GM23338 (cell line): ENCODE data around the gene TNFSF4. TPM values are rescaled to one million over a fixed set of nuclear protein-coding genes. Genes with fewer than 3 reads are reported as not detected.

Experiments used
- ATAC-seq: fragments of 200-7000 bp; cut with Tn5 transposase; 3 replicates; pipeline ENCODE4 v1.9.1; 2020
- DNase-seq: peaks from one replicate; pipeline ENCODE4 v3.0.0-alpha.2; 2015; ENCODE audit warnings: low spot score
- H2AFZ ChIP-seq: fragments of 200-600 bp; sonication (generic); 2 replicates; pipeline ENCODE4 v1.8.0; 2016; ENCODE audit warnings: antibody characterized with exemption, mild to moderate bottlenecking, moderate library complexity
- H3F3A ChIP-seq: fragments of 200-600 bp; sonication (generic); replicated peaks from 2 replicates; pipeline ENCODE4 v1.8.0; 2017; ENCODE audit warnings: antibody characterized with exemption, mixed run types, low read depth
- H3K27ac ChIP-seq: fragments of 200-600 bp; sonication (generic); 2 replicates; pipeline ENCODE4 v1.6.1; 2016; ENCODE audit warnings: low read depth
- H3K27me3 ChIP-seq: fragments of 200-600 bp; sonication (generic); 2 replicates; pipeline ENCODE4 v1.8.0; 2016; ENCODE audit warnings: mild to moderate bottlenecking, mixed run types, moderate library complexity; ENCODE audit not compliant: insufficient read depth
- H3K36me3 ChIP-seq: fragments of 200-600 bp; sonication (generic); 2 replicates; pipeline ENCODE4 v1.8.0; 2016; ENCODE audit warnings: mild to moderate bottlenecking; ENCODE audit not compliant: insufficient read depth
- H3K4me1 ChIP-seq: fragments of 200-600 bp; sonication (generic); 2 replicates; pipeline ENCODE4 v1.8.0; 2016; ENCODE audit warnings: mild to moderate bottlenecking, moderate library complexity; ENCODE audit not compliant: insufficient read depth
- H3K4me2 ChIP-seq: fragments of 200-600 bp; sonication (generic); 2 replicates; pipeline ENCODE4 v1.7.1; 2017; ENCODE audit warnings: mixed run types
- H3K4me3 ChIP-seq: fragments of 200-600 bp; sonication (generic); 2 replicates; pipeline ENCODE4 v1.6.1; 2016; ENCODE audit warnings: mixed run types
- H3K79me2 ChIP-seq: fragments of 200-600 bp; sonication (generic); replicated peaks from 2 replicates; pipeline ENCODE4 v1.8.0; 2017; ENCODE audit warnings: mild to moderate bottlenecking; ENCODE audit not compliant: insufficient read depth
- H3K9me2 ChIP-seq: fragments of 200-600 bp; sonication (generic); 2 replicates; pipeline ENCODE4 v1.8.0; 2017; ENCODE audit not compliant: insufficient read depth
- H4K20me1 ChIP-seq: fragments of 200-600 bp; sonication (generic); replicated peaks from 2 replicates; pipeline ENCODE4 v1.8.0; 2017; ENCODE audit warnings: mild to moderate bottlenecking; ENCODE audit not compliant: insufficient read depth
- H3K27ac Mint-ChIP-seq: 2 replicates; pipeline ENCODE4 v1.8.0; 2020; ENCODE audit warnings: inconsistent platforms, mild to moderate bottlenecking, moderate library complexity, mixed read lengths
- H3K27me3 Mint-ChIP-seq: 3 replicates; pipeline ENCODE4 v1.8.0; 2022; ENCODE audit warnings: low read depth, mild to moderate bottlenecking, moderate library complexity, mixed read lengths, inconsistent platforms; ENCODE audit not compliant: insufficient read depth, poor library complexity
- H3K36me3 Mint-ChIP-seq: 3 replicates; pipeline ENCODE4 v1.8.0; 2021; ENCODE audit warnings: low read depth, mild to moderate bottlenecking, inconsistent platforms, moderate library complexity, mixed read lengths
- H3K4me1 Mint-ChIP-seq: 3 replicates; pipeline ENCODE4 v1.8.0; 2020; ENCODE audit warnings: mild to moderate bottlenecking, inconsistent platforms, mixed read lengths
- H3K4me3 Mint-ChIP-seq: 3 replicates; pipeline ENCODE4 v1.8.0; 2021; ENCODE audit warnings: moderate library complexity, mild to moderate bottlenecking, inconsistent platforms, mixed read lengths
- H3K9me3 Mint-ChIP-seq: 3 replicates; pipeline ENCODE4 v1.8.0; 2020; ENCODE audit warnings: moderate library complexity, mild to moderate bottlenecking, inconsistent platforms, mixed read lengths
- CREB1 ChIP-seq: fragments of 250-450 bp; sonication (Bioruptor Pico); IDR thresholded peaks from 2 replicates; pipeline ENCODE4 v1.5.0; 2020; ENCODE audit warnings: low read depth, mild to moderate bottlenecking, moderate library complexity
- CTCF ChIP-seq, 2 experiments: fragments of 200-600 bp in 1 of 2; sonication (generic) in 1 of 2; conservative IDR thresholded peaks; 2 replicates each; pipeline versions ENCODE4 v1.5.1 to v1.6.1; 2016 to 2017; ENCODE audit warnings: antibody characterized with exemption in 2 of 2, low read depth in 2 of 2, mild to moderate bottlenecking in 2 of 2, moderate library complexity in 1 of 2
- ETS1 ChIP-seq: IDR thresholded peaks from 2 replicates; pipeline ENCODE4 v1.6.1; 2016; ENCODE audit warnings: antibody characterized with exemption
- JUNB ChIP-seq: IDR thresholded peaks from one replicate; pipeline ENCODE4 v1.6.1; 2016; ENCODE audit warnings: antibody characterized with exemption; ENCODE audit not compliant: unreplicated experiment
- POLR2AphosphoS5 ChIP-seq: IDR thresholded peaks from 2 replicates; pipeline ENCODE4 v1.6.1; 2016; ENCODE audit warnings: antibody characterized with exemption, low read depth
- ZNF331 ChIP-seq: fragments of 250-450 bp; sonication (Bioruptor Pico); IDR thresholded peaks from 2 replicates; pipeline ENCODE4 v1.5.0; 2020; ENCODE audit warnings: low read depth, mild to moderate bottlenecking, moderate library complexity
- ZNF462 ChIP-seq: fragments of 250-450 bp; sonication (Bioruptor Pico); IDR thresholded peaks from 2 replicates; pipeline ENCODE4 v1.5.0; 2020; ENCODE audit warnings: mild to moderate bottlenecking, moderate library complexity
- polyA plus RNA-seq: library from polyadenylated mRNA; unstranded; fragments of >200 nt; fragmentation: Nextera tagmentation; extraction: Ambion mirVana; gene quantifications from 2 replicates; pipeline ENCODE4 v1.2.1, GENCODE V29; 2016
- total RNA-seq: library from RNA; depleted of rRNA; stranded (reverse); fragments of >200 nt; shearing (Covaris generic); gene quantifications from 2 replicates; pipeline ENCODE4 v1.2.3, GENCODE V29; 2014
- TF ChIP-seq, protein P1 (sequence below): IDR thresholded peaks from one replicate; pipeline ENCODE4 v1.6.1; 2018; ENCODE audit warnings: antibody characterized with exemption; ENCODE audit not compliant: unreplicated experiment

TNFSF4 gene
- total and polyA plus RNA-seq, 2 experiments from 2014 or later = 0.55 to 1.5 TPM

DNA sequence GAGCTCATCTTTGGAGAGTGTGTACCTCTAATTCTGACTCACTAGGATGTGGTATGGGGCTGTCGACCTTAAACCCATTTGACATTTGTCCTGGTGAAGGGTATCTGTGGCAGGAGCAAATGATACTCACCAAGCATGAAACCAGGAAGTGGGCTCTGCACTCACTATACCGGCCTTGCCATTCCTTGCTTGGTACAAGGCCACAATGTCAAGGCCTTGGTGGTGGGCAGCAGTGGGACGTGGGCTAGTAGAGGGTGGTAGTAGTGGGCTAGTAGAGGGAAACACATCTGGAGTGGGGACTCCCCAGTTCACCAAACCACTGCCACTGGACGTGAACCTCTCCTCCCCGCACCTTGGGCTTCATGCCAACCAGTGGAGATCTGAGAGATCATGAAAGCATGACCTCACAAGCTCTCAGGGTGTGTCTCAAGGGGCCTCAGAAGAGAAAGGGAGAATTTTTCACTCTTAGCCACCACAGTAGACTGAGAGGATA lies 11.5 kb downstream of the TNFSF4 start:
- no peaks in the 10 kb centered on the region for H3K4me1 Mint-ChIP-seq
- ATAC-seq = no peak
- H3K9me3 Mint-ChIP-seq = no peaks in the 10 kb centered on the region
- H3K27me3 Mint-ChIP-seq = no peaks in the 10 kb centered on the region
- H3K4me3 Mint-ChIP-seq = no peak overlapping the region
- H3K79me2 ChIP-seq = no peaks in the 10 kb centered on the region
- no peaks in the 10 kb centered on the region for H3K36me3 ChIP-seq
- no peaks in the 10 kb centered on the region for H3K27me3 ChIP-seq
- no peak overlapping the region for H3K27ac ChIP-seq
- H3K4me3 ChIP-seq = no peak overlapping the region
- no peak overlapping the region for H2AFZ ChIP-seq
- H3K9me2 ChIP-seq = peaks cover 7% of the 10 kb centered on the region; the same call in 1 of the 2 replicates
- no peak for DNase-seq
- H3F3A ChIP-seq = no peaks in the 10 kb centered on the region
- H3K4me1 ChIP-seq = no peaks in the 10 kb centered on the region
- no peak overlapping the region for H3K4me2 ChIP-seq
- no peak overlapping the region for H3K27ac Mint-ChIP-seq
- no peaks in the 10 kb centered on the region for H4K20me1 ChIP-seq
- TF ChIP-seq ETS1 (no peak), ZNF331 (no peak), ZNF462 (CRISPR knock-in tag) (no peak), CREB1 (CRISPR knock-in tag) (no peak), CTCF (conservative IDR thresholded peaks at IDR 0.05; ENCODE audit: low read depth in 2 of 2) (no peak), JUNB (no peak), POLR2AphosphoS5 (no peak)
- TF ChIP-seq, protein P1, sequence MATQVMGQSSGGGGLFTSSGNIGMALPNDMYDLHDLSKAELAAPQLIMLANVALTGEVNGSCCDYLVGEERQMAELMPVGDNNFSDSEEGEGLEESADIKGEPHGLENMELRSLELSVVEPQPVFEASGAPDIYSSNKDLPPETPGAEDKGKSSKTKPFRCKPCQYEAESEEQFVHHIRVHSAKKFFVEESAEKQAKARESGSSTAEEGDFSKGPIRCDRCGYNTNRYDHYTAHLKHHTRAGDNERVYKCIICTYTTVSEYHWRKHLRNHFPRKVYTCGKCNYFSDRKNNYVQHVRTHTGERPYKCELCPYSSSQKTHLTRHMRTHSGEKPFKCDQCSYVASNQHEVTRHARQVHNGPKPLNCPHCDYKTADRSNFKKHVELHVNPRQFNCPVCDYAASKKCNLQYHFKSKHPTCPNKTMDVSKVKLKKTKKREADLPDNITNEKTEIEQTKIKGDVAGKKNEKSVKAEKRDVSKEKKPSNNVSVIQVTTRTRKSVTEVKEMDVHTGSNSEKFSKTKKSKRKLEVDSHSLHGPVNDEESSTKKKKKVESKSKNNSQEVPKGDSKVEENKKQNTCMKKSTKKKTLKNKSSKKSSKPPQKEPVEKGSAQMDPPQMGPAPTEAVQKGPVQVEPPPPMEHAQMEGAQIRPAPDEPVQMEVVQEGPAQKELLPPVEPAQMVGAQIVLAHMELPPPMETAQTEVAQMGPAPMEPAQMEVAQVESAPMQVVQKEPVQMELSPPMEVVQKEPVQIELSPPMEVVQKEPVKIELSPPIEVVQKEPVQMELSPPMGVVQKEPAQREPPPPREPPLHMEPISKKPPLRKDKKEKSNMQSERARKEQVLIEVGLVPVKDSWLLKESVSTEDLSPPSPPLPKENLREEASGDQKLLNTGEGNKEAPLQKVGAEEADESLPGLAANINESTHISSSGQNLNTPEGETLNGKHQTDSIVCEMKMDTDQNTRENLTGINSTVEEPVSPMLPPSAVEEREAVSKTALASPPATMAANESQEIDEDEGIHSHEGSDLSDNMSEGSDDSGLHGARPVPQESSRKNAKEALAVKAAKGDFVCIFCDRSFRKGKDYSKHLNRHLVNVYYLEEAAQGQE = no peak
- H3K36me3 Mint-ChIP-seq = no peaks in the 10 kb centered on the region
